Astrocyte (in vitro differentiated cells and primary cell): ENCODE results near the gene FOXJ2.

Source experiments
- EZH2 ChIP-seq: IDR thresholded peaks from 2 replicates; pipeline ENCODE4 v1.6.1; 2012; ENCODE audit warnings: mild to moderate bottlenecking, low read length, inconsistent platforms; ENCODE audit not compliant: insufficient read depth
- TF ChIP-seq, protein P1 (sequence below): IDR thresholded peaks from 2 replicates; pipeline ENCODE4 v1.5.1; 2011; ENCODE audit warnings: low read depth, mild to moderate bottlenecking, inconsistent platforms, low read length, moderate library complexity; ENCODE audit not compliant: insufficient read depth

DNA sequence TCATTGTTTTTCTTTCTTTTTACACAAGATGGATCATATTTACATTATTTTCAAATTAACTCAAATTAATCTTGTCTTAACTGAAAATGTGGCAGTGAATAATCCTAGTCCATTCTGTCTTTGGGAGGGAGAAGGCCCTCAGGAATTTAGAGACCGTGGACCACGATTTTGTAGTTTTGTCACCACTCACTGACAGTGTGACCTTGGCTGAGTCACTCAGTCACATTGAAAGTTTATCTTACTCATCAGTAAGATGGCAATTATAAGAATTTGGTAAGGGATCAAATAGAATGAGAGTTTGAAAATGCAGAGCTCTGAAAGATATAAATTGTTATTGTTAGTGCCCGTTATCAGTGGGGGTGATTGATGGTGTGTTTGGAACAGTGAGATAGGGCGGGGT, 16.4 kb downstream of the FOXJ2 start:
- TF ChIP-seq, protein P1, sequence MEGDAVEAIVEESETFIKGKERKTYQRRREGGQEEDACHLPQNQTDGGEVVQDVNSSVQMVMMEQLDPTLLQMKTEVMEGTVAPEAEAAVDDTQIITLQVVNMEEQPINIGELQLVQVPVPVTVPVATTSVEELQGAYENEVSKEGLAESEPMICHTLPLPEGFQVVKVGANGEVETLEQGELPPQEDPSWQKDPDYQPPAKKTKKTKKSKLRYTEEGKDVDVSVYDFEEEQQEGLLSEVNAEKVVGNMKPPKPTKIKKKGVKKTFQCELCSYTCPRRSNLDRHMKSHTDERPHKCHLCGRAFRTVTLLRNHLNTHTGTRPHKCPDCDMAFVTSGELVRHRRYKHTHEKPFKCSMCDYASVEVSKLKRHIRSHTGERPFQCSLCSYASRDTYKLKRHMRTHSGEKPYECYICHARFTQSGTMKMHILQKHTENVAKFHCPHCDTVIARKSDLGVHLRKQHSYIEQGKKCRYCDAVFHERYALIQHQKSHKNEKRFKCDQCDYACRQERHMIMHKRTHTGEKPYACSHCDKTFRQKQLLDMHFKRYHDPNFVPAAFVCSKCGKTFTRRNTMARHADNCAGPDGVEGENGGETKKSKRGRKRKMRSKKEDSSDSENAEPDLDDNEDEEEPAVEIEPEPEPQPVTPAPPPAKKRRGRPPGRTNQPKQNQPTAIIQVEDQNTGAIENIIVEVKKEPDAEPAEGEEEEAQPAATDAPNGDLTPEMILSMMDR: no peak
- no peak for TF ChIP-seq EZH2
